Measurements from ENCODE around the gene MCTP1.

- TF ChIP-seq POLR2A (IDR thresholded peaks at IDR 0.05) = no peak
- no peak for TF ChIP-seq CTCF (IDR thresholded peaks at IDR 0.05)
These were observed 227.3 kb downstream of the MCTP1 start for GRCh38 chr5:95057615-95058014.
